ENCODE measurements around the gene EGF.

The EGF gene

GRCh38 chr4:109914322-109914721 is 1.6 kb downstream of the EGF start:
- H3K4me3 ChIP-seq (ENCODE audit: low read depth, low read length): no peak overlapping the region
- no peak for TF ChIP-seq CTCF (IDR thresholded peaks at IDR 0.05; ENCODE audit: insufficient read depth, low read depth, low read length, missing control alignments)
- no peak for DNase-seq (ENCODE audit: low read depth)

GRCh38 chr4:109915385-109916026 is 2.8 kb downstream of the EGF start:
- DNase-seq (ENCODE audit: low read depth): no peak
- TF ChIP-seq CTCF (IDR thresholded peaks at IDR 0.05; ENCODE audit: insufficient read depth, low read depth, low read length, missing control alignments): no peak
- no peak overlapping the region for H3K4me3 ChIP-seq (ENCODE audit: low read depth, low read length)

- DNase-seq (ENCODE audit: low read depth): peak; percentile 25
- no peak for TF ChIP-seq CTCF (IDR thresholded peaks at IDR 0.05; ENCODE audit: insufficient read depth, low read depth, low read length, missing control alignments)
- no peak overlapping the region for H3K4me3 ChIP-seq (ENCODE audit: low read depth, low read length)
These were observed 3.3 kb downstream of the EGF start for GRCh38 chr4:109916027-109916409.

- no peak for TF ChIP-seq CTCF (IDR thresholded peaks at IDR 0.05; ENCODE audit: insufficient read depth, low read depth, low read length, missing control alignments)
- no peak overlapping the region for H3K4me3 ChIP-seq (ENCODE audit: low read depth, low read length)
- no peak for DNase-seq (ENCODE audit: low read depth)
These were observed 8.7 kb downstream of the EGF start for GRCh38 chr4:109921384-109921808.

GRCh38 chr4:109925396-109925795 is 12.7 kb downstream of the EGF start:
- no peak for TF ChIP-seq CTCF (IDR thresholded peaks at IDR 0.05; ENCODE audit: insufficient read depth, low read depth, low read length, missing control alignments)
- DNase-seq (ENCODE audit: low read depth): no peak
- no peak overlapping the region for H3K4me3 ChIP-seq (ENCODE audit: low read depth, low read length)

GRCh38 chr4:109928327-109929045 is 15.8 kb downstream of the EGF start:
- no peak for TF ChIP-seq CTCF (IDR thresholded peaks at IDR 0.05; ENCODE audit: insufficient read depth, low read depth, low read length, missing control alignments)
- H3K4me3 ChIP-seq (ENCODE audit: low read depth, low read length): no peak overlapping the region
- no peak for DNase-seq (ENCODE audit: low read depth)

Data from GM12865 (cell line).